GM23338 (cell line): ENCODE results near the gene CCDC178. TPM values are rescaled to one million over a fixed set of nuclear protein-coding genes. Genes with fewer than 3 reads are reported as not detected.

ENCODE experiments used
- ATAC-seq: fragments of 200-7000 bp; cut with Tn5 transposase; 3 replicates; pipeline ENCODE4 v1.9.1; 2020
- DNase-seq: peaks from one replicate; pipeline ENCODE4 v3.0.0-alpha.2; 2015; ENCODE audit warnings: low spot score
- H2AFZ ChIP-seq: fragments of 200-600 bp; sonication (generic); 2 replicates; pipeline ENCODE4 v1.8.0; 2016; ENCODE audit warnings: antibody characterized with exemption, mild to moderate bottlenecking, moderate library complexity
- H3F3A ChIP-seq: fragments of 200-600 bp; sonication (generic); replicated peaks from 2 replicates; pipeline ENCODE4 v1.8.0; 2017; ENCODE audit warnings: antibody characterized with exemption, mixed run types, low read depth
- H3K27ac ChIP-seq: fragments of 200-600 bp; sonication (generic); 2 replicates; pipeline ENCODE4 v1.6.1; 2016; ENCODE audit warnings: low read depth
- H3K27me3 ChIP-seq: fragments of 200-600 bp; sonication (generic); 2 replicates; pipeline ENCODE4 v1.8.0; 2016; ENCODE audit warnings: mild to moderate bottlenecking, mixed run types, moderate library complexity; ENCODE audit not compliant: insufficient read depth
- H3K36me3 ChIP-seq: fragments of 200-600 bp; sonication (generic); 2 replicates; pipeline ENCODE4 v1.8.0; 2016; ENCODE audit warnings: mild to moderate bottlenecking; ENCODE audit not compliant: insufficient read depth
- H3K4me1 ChIP-seq: fragments of 200-600 bp; sonication (generic); 2 replicates; pipeline ENCODE4 v1.8.0; 2016; ENCODE audit warnings: mild to moderate bottlenecking, moderate library complexity; ENCODE audit not compliant: insufficient read depth
- H3K4me2 ChIP-seq: fragments of 200-600 bp; sonication (generic); 2 replicates; pipeline ENCODE4 v1.7.1; 2017; ENCODE audit warnings: mixed run types
- H3K4me3 ChIP-seq: fragments of 200-600 bp; sonication (generic); 2 replicates; pipeline ENCODE4 v1.6.1; 2016; ENCODE audit warnings: mixed run types
- H3K79me2 ChIP-seq: fragments of 200-600 bp; sonication (generic); replicated peaks from 2 replicates; pipeline ENCODE4 v1.8.0; 2017; ENCODE audit warnings: mild to moderate bottlenecking; ENCODE audit not compliant: insufficient read depth
- H3K9me2 ChIP-seq: fragments of 200-600 bp; sonication (generic); 2 replicates; pipeline ENCODE4 v1.8.0; 2017; ENCODE audit not compliant: insufficient read depth
- H4K20me1 ChIP-seq: fragments of 200-600 bp; sonication (generic); replicated peaks from 2 replicates; pipeline ENCODE4 v1.8.0; 2017; ENCODE audit warnings: mild to moderate bottlenecking; ENCODE audit not compliant: insufficient read depth
- H3K27ac Mint-ChIP-seq: 2 replicates; pipeline ENCODE4 v1.8.0; 2020; ENCODE audit warnings: inconsistent platforms, mild to moderate bottlenecking, moderate library complexity, mixed read lengths
- H3K27me3 Mint-ChIP-seq: 3 replicates; pipeline ENCODE4 v1.8.0; 2022; ENCODE audit warnings: low read depth, mild to moderate bottlenecking, moderate library complexity, mixed read lengths, inconsistent platforms; ENCODE audit not compliant: insufficient read depth, poor library complexity
- H3K36me3 Mint-ChIP-seq: 3 replicates; pipeline ENCODE4 v1.8.0; 2021; ENCODE audit warnings: low read depth, mild to moderate bottlenecking, inconsistent platforms, moderate library complexity, mixed read lengths
- H3K4me1 Mint-ChIP-seq: 3 replicates; pipeline ENCODE4 v1.8.0; 2020; ENCODE audit warnings: mild to moderate bottlenecking, inconsistent platforms, mixed read lengths
- H3K4me3 Mint-ChIP-seq: 3 replicates; pipeline ENCODE4 v1.8.0; 2021; ENCODE audit warnings: moderate library complexity, mild to moderate bottlenecking, inconsistent platforms, mixed read lengths
- H3K9me3 Mint-ChIP-seq: 3 replicates; pipeline ENCODE4 v1.8.0; 2020; ENCODE audit warnings: moderate library complexity, mild to moderate bottlenecking, inconsistent platforms, mixed read lengths
- ETS1 ChIP-seq: IDR thresholded peaks from 2 replicates; pipeline ENCODE4 v1.6.1; 2016; ENCODE audit warnings: antibody characterized with exemption
- NANOG ChIP-seq: IDR thresholded peaks from 2 replicates; pipeline ENCODE4 v1.6.1; 2016; ENCODE audit warnings: antibody characterized with exemption, borderline replicate concordance
- POLR2AphosphoS5 ChIP-seq: IDR thresholded peaks from 2 replicates; pipeline ENCODE4 v1.6.1; 2016; ENCODE audit warnings: antibody characterized with exemption, low read depth
- ZNF462 ChIP-seq: fragments of 250-450 bp; sonication (Bioruptor Pico); IDR thresholded peaks from 2 replicates; pipeline ENCODE4 v1.5.0; 2020; ENCODE audit warnings: mild to moderate bottlenecking, moderate library complexity
- polyA plus RNA-seq: library from polyadenylated mRNA; unstranded; fragments of >200 nt; fragmentation: Nextera tagmentation; extraction: Ambion mirVana; gene quantifications from 2 replicates; pipeline ENCODE4 v1.2.1, GENCODE V29; 2016
- total RNA-seq: library from RNA; depleted of rRNA; stranded (reverse); fragments of >200 nt; shearing (Covaris generic); gene quantifications from 2 replicates; pipeline ENCODE4 v1.2.3, GENCODE V29; 2014
- TF ChIP-seq, protein P1 (sequence below), 2 experiments: fragments of 200-600 bp in 1 of 2; sonication (generic) in 1 of 2; conservative IDR thresholded peaks; 2 replicates each; pipeline versions ENCODE4 v1.5.1 to v1.6.1; 2016 to 2017; ENCODE audit warnings: antibody characterized with exemption in 2 of 2, low read depth in 2 of 2, mild to moderate bottlenecking in 2 of 2, moderate library complexity in 1 of 2

The CCDC178 gene
- total and polyA plus RNA-seq, 2 experiments from 2014 or later, result 0.17 to 0.24 TPM

DNA sequence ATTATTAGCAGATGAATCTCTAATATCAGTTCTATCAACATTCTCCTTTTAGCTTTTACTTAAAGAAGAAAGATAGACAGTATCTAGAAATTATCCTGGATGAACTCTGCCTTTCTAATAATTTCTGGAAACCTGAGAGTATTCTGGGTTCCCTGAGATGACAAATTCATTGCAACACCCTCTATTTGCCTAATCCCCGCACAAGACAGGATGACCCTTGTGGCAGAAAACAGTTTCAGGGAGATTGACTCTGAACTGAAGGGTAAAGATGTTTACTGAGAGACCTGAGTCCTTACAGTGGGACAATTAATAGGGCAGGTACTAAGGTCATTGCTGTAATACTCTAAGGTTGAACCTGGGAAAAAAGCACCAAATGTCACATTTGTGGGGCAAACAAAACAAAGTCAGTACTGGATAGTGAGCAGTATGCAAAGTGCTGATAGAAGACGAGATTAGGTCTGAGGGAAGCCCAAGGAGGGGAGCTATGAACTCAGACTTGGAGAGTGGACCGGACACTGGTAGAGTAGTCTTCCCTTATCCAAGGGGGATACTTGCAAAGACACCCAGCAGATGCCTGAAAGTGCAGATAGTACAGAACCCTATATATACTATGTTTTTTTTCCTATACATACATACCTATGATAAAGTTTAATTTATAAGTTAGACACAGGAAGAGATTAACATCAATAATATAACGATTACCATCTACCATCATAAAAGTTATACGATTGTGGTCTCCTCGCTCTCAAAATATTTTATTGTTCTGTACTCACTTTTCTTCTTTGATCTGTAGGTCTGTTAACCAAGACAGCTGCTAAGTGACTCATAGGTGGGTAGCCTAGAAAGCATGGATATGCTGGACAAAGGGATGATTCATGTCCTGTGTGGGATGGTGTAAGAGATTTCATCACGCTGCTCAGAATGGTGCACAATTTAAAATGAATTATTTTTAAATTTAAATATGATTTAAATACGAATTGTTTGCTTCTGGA is 519.4 kb downstream of the CCDC178 start:
- Histone ChIP-seq H3K4me1 (no peaks in the 10 kb centered on the region), H3K9me2 (no peaks in the 10 kb centered on the region), H3K4me2 (no peak overlapping the region), H3K27ac (no peak overlapping the region), H3K36me3 (no peaks in the 10 kb centered on the region), H2AFZ (no peak overlapping the region), H3F3A (no peaks in the 10 kb centered on the region), H3K4me3 (no peak overlapping the region), H4K20me1 (no peaks in the 10 kb centered on the region), H3K79me2 (no peaks in the 10 kb centered on the region), H3K27me3 (no peaks in the 10 kb centered on the region)
- Mint-ChIP-seq H3K4me3 (no peak overlapping the region), H3K4me1 (no peaks in the 10 kb centered on the region), H3K27ac (no peak overlapping the region), H3K36me3 (no peaks in the 10 kb centered on the region), H3K27me3 (no peaks in the 10 kb centered on the region), H3K9me3 (no peaks in the 10 kb centered on the region)
- TF ChIP-seq ETS1, result no peak
- TF ChIP-seq POLR2AphosphoS5, result no peak
- DNase-seq (no peak), ATAC-seq (no peak)

DNA sequence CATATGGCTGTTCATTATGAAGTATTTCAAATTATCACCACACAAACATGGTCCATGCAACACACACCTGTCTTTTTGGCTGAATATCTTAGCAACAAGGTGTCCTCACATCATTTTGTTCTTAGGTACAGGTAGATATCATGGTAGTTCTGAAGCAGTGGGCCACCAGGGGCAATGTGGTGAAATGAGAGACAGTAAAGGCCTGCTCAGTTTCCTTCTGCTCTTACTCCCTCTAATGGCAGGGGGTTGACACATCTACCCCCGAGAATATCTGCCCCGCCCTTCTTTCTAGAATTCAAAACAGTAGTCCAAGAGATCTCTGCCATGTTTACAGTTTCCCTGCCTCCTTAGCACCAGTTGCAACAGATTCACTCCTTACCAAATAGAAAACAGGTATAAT is 520.7 kb downstream of the CCDC178 start:
- no peak overlapping the region for H3K4me3 Mint-ChIP-seq
- H3K4me1 ChIP-seq, result no peaks in the 10 kb centered on the region

More for the DNA sequence above, 520.7 kb downstream of the CCDC178 start:
- ATAC-seq (peak; percentile 100), DNase-seq (peak; percentile 92)
- no peaks in the 10 kb centered on the region for H3K27me3 Mint-ChIP-seq
- Histone ChIP-seq H3K4me3 (no peak overlapping the region), H3F3A (no peaks in the 10 kb centered on the region), H2AFZ (no peak overlapping the region), H3K27me3 (no peaks in the 10 kb centered on the region), H4K20me1 (no peaks in the 10 kb centered on the region), H3K36me3 (no peaks in the 10 kb centered on the region), H3K9me2 (no peaks in the 10 kb centered on the region), H3K79me2 (no peaks in the 10 kb centered on the region), H3K4me2 (no peak overlapping the region), H3K27ac (no peak overlapping the region)
- no peak overlapping the region for H3K27ac Mint-ChIP-seq
- TF ChIP-seq NANOG, result no peak
- TF ChIP-seq ZNF462, result peak; percentile 83
- TF ChIP-seq, protein P1, sequence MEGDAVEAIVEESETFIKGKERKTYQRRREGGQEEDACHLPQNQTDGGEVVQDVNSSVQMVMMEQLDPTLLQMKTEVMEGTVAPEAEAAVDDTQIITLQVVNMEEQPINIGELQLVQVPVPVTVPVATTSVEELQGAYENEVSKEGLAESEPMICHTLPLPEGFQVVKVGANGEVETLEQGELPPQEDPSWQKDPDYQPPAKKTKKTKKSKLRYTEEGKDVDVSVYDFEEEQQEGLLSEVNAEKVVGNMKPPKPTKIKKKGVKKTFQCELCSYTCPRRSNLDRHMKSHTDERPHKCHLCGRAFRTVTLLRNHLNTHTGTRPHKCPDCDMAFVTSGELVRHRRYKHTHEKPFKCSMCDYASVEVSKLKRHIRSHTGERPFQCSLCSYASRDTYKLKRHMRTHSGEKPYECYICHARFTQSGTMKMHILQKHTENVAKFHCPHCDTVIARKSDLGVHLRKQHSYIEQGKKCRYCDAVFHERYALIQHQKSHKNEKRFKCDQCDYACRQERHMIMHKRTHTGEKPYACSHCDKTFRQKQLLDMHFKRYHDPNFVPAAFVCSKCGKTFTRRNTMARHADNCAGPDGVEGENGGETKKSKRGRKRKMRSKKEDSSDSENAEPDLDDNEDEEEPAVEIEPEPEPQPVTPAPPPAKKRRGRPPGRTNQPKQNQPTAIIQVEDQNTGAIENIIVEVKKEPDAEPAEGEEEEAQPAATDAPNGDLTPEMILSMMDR (conservative IDR thresholded peaks at IDR 0.05; ENCODE audit: low read depth in 2 of 2), result peak; percentile 82 to 93
- H3K9me3 Mint-ChIP-seq, result no peaks in the 10 kb centered on the region
- H3K36me3 Mint-ChIP-seq, result no peaks in the 10 kb centered on the region
- H3K4me1 Mint-ChIP-seq, result no peaks in the 10 kb centered on the region
